Pancreas (tissue), 10 donors: ENCODE data around the gene FAM53B. TPM values are rescaled to one million over a fixed set of nuclear protein-coding genes. Genes with fewer than 3 reads are reported as not detected.

Experiments used
- ATAC-seq, 4 donors: fragments of 200-7000 bp; cut with Tn5 transposase; one replicate each; pipeline versions ENCODE4 v1.8.0 to v1.9.1; 2020; ENCODE audit warnings: mild to moderate bottlenecking in 4 of 4, moderate library complexity in 4 of 4
- DNase-seq, 6 donors: peaks; one replicate each; pipeline ENCODE4 v3.0.0-alpha.2; 2020
- FAIRE-seq: peaks from 2 replicates; lab custom pipeline; 2012; peaks lifted over from hg19 to GRCh38; lab: Jason Lieb, UNC
- H3K27ac ChIP-seq, 4 donors: fragments of 200-600 bp; sonication (generic); 1 replicate in 3 of 4; 2 replicates in 1 of 4; pipeline versions ENCODE4 v1.5.0 to v1.8.0; 2020
- H3K27me3 ChIP-seq, 4 donors: fragments of 200-600 bp; one replicate each; pipeline ENCODE4 v1.8.0; 2021
- H3K36me3 ChIP-seq, 3 donors: fragments of 200-600 bp; sonication (generic) in 1 of 3; one replicate each; pipeline versions ENCODE4 v1.5.0 to v1.8.0; 2020 to 2021
- H3K4me1 ChIP-seq, 3 donors: fragments of 200-600 bp; one replicate each; pipeline ENCODE4 v1.8.0; 2021
- H3K4me3 ChIP-seq, 4 donors: fragments of 200-600 bp; sonication (generic) in 2 of 4; one replicate each; pipeline versions ENCODE4 v1.5.0 to v1.8.0; 2020 to 2021
- H3K9me3 ChIP-seq, 4 donors: fragments of 200-600 bp; one replicate each; pipeline ENCODE4 v1.8.0; 2021
- CTCF ChIP-seq, 4 donors: fragments of 200-600 bp; sonication (generic) in 3 of 4; IDR thresholded peaks; one replicate each; pipeline versions ENCODE4 v1.5.0 to v1.8.0; 2021; ENCODE audit warnings: antibody characterized with exemption in 4 of 4
- WGBS, 2 donors: extraction: QIAGEN DNeasy Blood & Tissue Kit; methylation state at CpG; one replicate each; pipeline ENCODE4 v1.1.7; 2013; 5-methylcytosine and 5-hydroxymethylcytosine counted together
- intact Hi-C, 3 donors: fragments of 100-400 bp; cut with DNase I; formaldehyde crosslinking; loops; one replicate each; pipeline versions ENCODE4 v1.11.1 to v1.14.2; 2022
- polyA plus RNA-seq, 2 donors: library from polyadenylated mRNA; stranded (reverse); fragments of 200-250 nt; gene quantifications; one replicate each; pipeline ENCODE4 v1.2.3, GENCODE V29; 2013
- total RNA-seq, 6 donors: library from RNA; stranded (reverse); fragmentation: NEBNext Ultra II Directional in 4 of 6; extraction: Animal tissue kit (Norgen Biotek cat#: 25700) in 4 of 6; gene quantifications; one replicate each; pipeline versions ENCODE4 v1.2.1 to v1.2.4, GENCODE V29; 2021 to 2023
- donor health status: healthy with polysubstance abuse.
- donor health status: DM: no; HTN: no; CAD: no; lungs with moderate emphysema.
- donor health status: DM: no; HTN: no; CAD: no.
- donor health status: control.
- donor health status: control.
- donor health status: Bipolar disorder and iron deficiency.
- donor health status: DM: yes; HTN: yes; CAD: no.
- donor health status: DM: no; HTN: no; CAD: no.
- donor health status: DM: no; HTN: no; CAD: no.
- donor health status: DM: yes; HTN: yes; CAD: no.

Gene FAM53B
- total and polyA plus RNA-seq, 8 donors = 5.3 to 16.4 (median 8.5) TPM

GRCh38 chr10:124630551-124630950 lies 113.6 kb downstream of the FAM53B start:
- WGBS, 2 donors = 92 to 96% methylated on average over 5 of the region's 5 CpGs
- TF ChIP-seq CTCF (IDR thresholded peaks at IDR 0.05) = no peak
- peaks cover 0 to 13% (median 0%) of the 10 kb centered on the region in 3 donors for H3K4me1 ChIP-seq
- no peak for ATAC-seq
- no peak for DNase-seq
- no peaks in the 10 kb centered on the region for H3K27me3 ChIP-seq
- no peaks in the 10 kb centered on the region for H3K36me3 ChIP-seq
- intact Hi-C loops = no loop called here
- H3K4me3 ChIP-seq = no peak overlapping the region
- FAIRE-seq = no peak
- H3K27ac ChIP-seq = no peak overlapping the region
- no peaks in the 10 kb centered on the region for H3K9me3 ChIP-seq

- no peak for DNase-seq
- Histone ChIP-seq H3K9me3 (no peaks in the 10 kb centered on the region), H3K36me3 (no peaks in the 10 kb centered on the region), H3K4me1 (peaks cover 0 to 13% (median 0%) of the 10 kb centered on the region in 3 donors), H3K27me3 (no peaks in the 10 kb centered on the region), H3K27ac (no peak overlapping the region), H3K4me3 (no peak overlapping the region)
- no peak for FAIRE-seq
- TF ChIP-seq CTCF (IDR thresholded peaks at IDR 0.05) = no peak
- intact Hi-C loops = no loop called here
- ATAC-seq = no peak
- 83 to 89% methylated on average over 6 of the region's 6 CpGs for WGBS, 2 donors
Observed at GRCh38 chr10:124629842-124630241, 114.3 kb downstream of the FAM53B start.

GRCh38 chr10:124629415-124629814 lies 114.8 kb downstream of the FAM53B start:
- Histone ChIP-seq H3K9me3 (no peaks in the 10 kb centered on the region), H3K4me3 (no peak overlapping the region), H3K27ac (no peak overlapping the region), H3K27me3 (no peaks in the 10 kb centered on the region), H3K4me1 (peaks cover 0 to 13% (median 0%) of the 10 kb centered on the region in 3 donors), H3K36me3 (no peaks in the 10 kb centered on the region)
- 84 to 89% methylated on average over 6 of the region's 6 CpGs for WGBS, 2 donors
- no peak for ATAC-seq
- intact Hi-C loops = no loop called here
- TF ChIP-seq CTCF (IDR thresholded peaks at IDR 0.05) = no peak
- no peak for FAIRE-seq
- no peak for DNase-seq

GRCh38 chr10:124628676-124629021 lies 115.5 kb downstream of the FAM53B start:
- WGBS, 2 donors = 88 to 92% methylated on average over 9 of the region's 9 CpGs
- H3K27ac ChIP-seq = no peak overlapping the region
- no peak overlapping the region for H3K4me3 ChIP-seq
- ATAC-seq = no peak
- no peaks in the 10 kb centered on the region for H3K27me3 ChIP-seq
- intact Hi-C loops = no loop called here
- TF ChIP-seq CTCF (IDR thresholded peaks at IDR 0.05) = no peak
- H3K4me1 ChIP-seq = peaks cover 0 to 13% (median 0%) of the 10 kb centered on the region in 3 donors
- no peaks in the 10 kb centered on the region for H3K9me3 ChIP-seq
- no peaks in the 10 kb centered on the region for H3K36me3 ChIP-seq
- no peak for DNase-seq
- FAIRE-seq = no peak

GRCh38 chr10:124627866-124628675 lies 116.1 kb downstream of the FAM53B start:
- WGBS, 2 donors = 64 to 77% methylated on average over 12 of the region's 12 CpGs
- intact Hi-C loops = no loop called here

More at GRCh38 chr10:124627866-124628675, 116.1 kb downstream of the FAM53B start:
- H3K4me3 ChIP-seq = no peak overlapping the region
- FAIRE-seq = no peak
- no peak for DNase-seq
- H3K27ac ChIP-seq = no peak overlapping the region
- no peak for TF ChIP-seq CTCF (IDR thresholded peaks at IDR 0.05)
- no peak for ATAC-seq
- no peaks in the 10 kb centered on the region for H3K9me3 ChIP-seq
- no peaks in the 10 kb centered on the region for H3K36me3 ChIP-seq
- H3K4me1 ChIP-seq = peaks cover 0 to 13% (median 0%) of the 10 kb centered on the region in 3 donors
- no peaks in the 10 kb centered on the region for H3K27me3 ChIP-seq
